HEK293T (cell line): ENCODE data around the gene GMIP.
"Not testable (repeated sequence)": the region's sequence is repeated elsewhere in the genome, so short reads cannot be mapped to it uniquely, and the experiment has no call there.

ENCODE experiments used
- CTCF ChIA-PET: fragments of 350-600 bp; formaldehyde crosslinking; extraction: SDS; loops from one replicate; lab custom pipeline; 2021; ENCODE audit warnings: antibody characterized with exemption, inconsistent platforms; lab: Yijun Ruan, JAX
- POLR2A ChIA-PET: fragments of 350-600 bp; formaldehyde crosslinking; extraction: SDS; loops from one replicate; lab custom pipeline; 2020; ENCODE audit warnings: antibody characterized with exemption, inconsistent platforms; lab: Yijun Ruan, JAX
- DNase-seq: peaks from one replicate; pipeline ENCODE4 v3.0.0; 2012; ENCODE audit warnings: mixed read lengths; ENCODE audit errors: extremely low spot score
- ARNT ChIP-seq: fragments of 450-650 bp; IDR thresholded peaks from 2 replicates; pipeline ENCODE4 v1.6.1; 2017; ENCODE audit warnings: mild to moderate bottlenecking
- BHLHE40 ChIP-seq: fragments of 450-650 bp; IDR thresholded peaks from 2 replicates; pipeline ENCODE4 v1.6.1; 2016; ENCODE audit warnings: mild to moderate bottlenecking, moderate library complexity, borderline replicate concordance
- CTBP1 ChIP-seq: fragments of 450-650 bp; IDR thresholded peaks from 2 replicates; pipeline ENCODE4 v1.6.1; 2016; ENCODE audit warnings: borderline replicate concordance
- ELF4 ChIP-seq: fragments of 450-650 bp; IDR thresholded peaks from 2 replicates; pipeline ENCODE4 v1.6.1; 2017; ENCODE audit warnings: antibody characterized with exemption
- FOXA1 ChIP-seq: fragments of 450-650 bp; IDR thresholded peaks from 2 replicates; pipeline ENCODE4 v1.6.1; 2016; ENCODE audit warnings: mild to moderate bottlenecking
- FOXK2 ChIP-seq: fragments of 450-650 bp; IDR thresholded peaks from 2 replicates; pipeline ENCODE4 v1.6.1; 2016; ENCODE audit warnings: mild to moderate bottlenecking
- FOXM1 ChIP-seq: fragments of 450-650 bp; IDR thresholded peaks from 2 replicates; pipeline ENCODE4 v1.6.1; 2017; ENCODE audit warnings: mild to moderate bottlenecking, borderline replicate concordance
- HDGF ChIP-seq: fragments of 450-650 bp; IDR thresholded peaks from 2 replicates; pipeline ENCODE4 v1.6.1; 2017; ENCODE audit warnings: antibody characterized with exemption, borderline replicate concordance
- L3MBTL2 ChIP-seq: fragments of 450-650 bp; conservative IDR thresholded peaks from 2 replicates; pipeline ENCODE4 v1.6.1; 2016; ENCODE audit warnings: mild to moderate bottlenecking
- LEF1 ChIP-seq: fragments of 450-650 bp; IDR thresholded peaks from 2 replicates; pipeline ENCODE4 v1.6.1; 2017; ENCODE audit warnings: mild to moderate bottlenecking, borderline replicate concordance
- NFRKB ChIP-seq: fragments of 450-650 bp; IDR thresholded peaks from 2 replicates; pipeline ENCODE4 v1.6.1; 2016; ENCODE audit warnings: mild to moderate bottlenecking, moderate library complexity
- PKNOX1 ChIP-seq: fragments of 450-650 bp; IDR thresholded peaks from 2 replicates; pipeline ENCODE4 v1.6.1; 2016
- SP1 ChIP-seq: fragments of 450-650 bp; IDR thresholded peaks from 2 replicates; pipeline ENCODE4 v1.6.1; 2017
- SUZ12 ChIP-seq: fragments of 450-650 bp; IDR thresholded peaks from 2 replicates; pipeline ENCODE4 v1.6.1; 2016; ENCODE audit warnings: mild to moderate bottlenecking
- TARDBP ChIP-seq: fragments of 450-650 bp; IDR thresholded peaks from 2 replicates; pipeline ENCODE4 v1.6.1; 2016
- ZNF384 ChIP-seq: fragments of 450-650 bp; IDR thresholded peaks from 2 replicates; pipeline ENCODE4 v1.6.1; 2016

Gene GMIP

GRCh38 chr19:19619181-19619848, 24.1 kb downstream of the GMIP start:
- no peak for DNase-seq
- ChIA-PET POLR2A (no interaction called here), CTCF (interaction anchor here (0.7 kb wide), 1 partner anchor 43 kb away, joined by 5 read pairs; no protein-coding TSS in a partner anchor)
- no peak for TF ChIP-seq FOXM1
- TF ChIP-seq PKNOX1: no peak
- TF ChIP-seq BHLHE40: no peak
- TF ChIP-seq LEF1: no peak
- no peak for TF ChIP-seq FOXA1
- no peak for TF ChIP-seq HDGF
- no peak for TF ChIP-seq ELF4
- no peak for TF ChIP-seq L3MBTL2
- no peak for TF ChIP-seq SP1
- no peak for TF ChIP-seq NFRKB
- no peak for TF ChIP-seq SUZ12
- TF ChIP-seq ZNF384: no peak
- TF ChIP-seq CTBP1: no peak
- TF ChIP-seq ARNT: no peak
- TF ChIP-seq FOXK2: no peak
- TF ChIP-seq TARDBP: no peak

- POLR2A ChIA-PET: interaction anchor here (1.7 kb wide), 1 partner anchor 44 kb away, joined by 3 read pairs; no protein-coding TSS in a partner anchor
- CTCF ChIA-PET: no interaction called here
These were observed 25.0 kb downstream of the GMIP start, which contains the start of gene PBX4 for GRCh38 chr19:19618219-19619051. Gene PBX4 (minus strand): TSS chr19:19618687. CDS start chr19:19618629, 58 bp downstream.

GRCh38 chr19:19615086-19615485, 28.4 kb downstream of the GMIP start:
- CTCF ChIA-PET: no interaction called here

More at GRCh38 chr19:19618219-19619051, 25.0 kb downstream of the GMIP start, which contains the start of gene PBX4:
- DNase-seq: peak; percentile 98
- TF ChIP-seq L3MBTL2: peak; percentile 68
- no peak for TF ChIP-seq FOXM1

GRCh38 chr19:19613506-19613905, 30.0 kb downstream of the GMIP start:
- ChIA-PET POLR2A (no interaction called here), CTCF (no interaction called here)
- TF ChIP-seq CTBP1 (no peak), ELF4 (no peak), HDGF (no peak), ZNF384 (no peak), NFRKB (no peak), PKNOX1 (no peak), BHLHE40 (no peak), FOXK2 (no peak), LEF1 (no peak), FOXM1 (no peak), ARNT (no peak), SUZ12 (no peak), FOXA1 (no peak), L3MBTL2 (no peak), TARDBP (no peak), SP1 (no peak)
- no peak for DNase-seq

More at GRCh38 chr19:19615086-19615485, 28.4 kb downstream of the GMIP start:
- POLR2A ChIA-PET: no interaction called here
- DNase-seq: no peak
- no peak for TF ChIP-seq ELF4
- TF ChIP-seq PKNOX1: no peak
- no peak for TF ChIP-seq HDGF
- no peak for TF ChIP-seq NFRKB
- no peak for TF ChIP-seq TARDBP
- TF ChIP-seq L3MBTL2: no peak
- TF ChIP-seq ARNT: no peak
- TF ChIP-seq SUZ12: no peak
- no peak for TF ChIP-seq FOXA1
- TF ChIP-seq SP1: no peak
- no peak for TF ChIP-seq FOXK2
- no peak for TF ChIP-seq CTBP1
- TF ChIP-seq FOXM1: no peak
- TF ChIP-seq BHLHE40: no peak
- TF ChIP-seq ZNF384: no peak
- no peak for TF ChIP-seq LEF1

- no peak for TF ChIP-seq BHLHE40
- TF ChIP-seq SP1: no peak
- TF ChIP-seq ARNT: no peak
- no peak for TF ChIP-seq ZNF384
- TF ChIP-seq FOXA1: no peak
- no peak for TF ChIP-seq NFRKB
- TF ChIP-seq HDGF: no peak
- TF ChIP-seq LEF1: no peak
- no peak for TF ChIP-seq SUZ12
- TF ChIP-seq ELF4: no peak
- no peak for TF ChIP-seq FOXK2
- TF ChIP-seq TARDBP: no peak
- no peak for TF ChIP-seq PKNOX1
- POLR2A ChIA-PET: no interaction called here
- no peak for DNase-seq
- CTCF ChIA-PET: interaction anchor here (0.6 kb wide), 1 partner anchor 49 kb away, joined by 3 read pairs; no protein-coding TSS in a partner anchor
These were observed 32.9 kb downstream of the GMIP start for GRCh38 chr19:19610376-19611202.

GRCh38 chr19:19606686-19607085, 36.8 kb downstream of the GMIP start:
- CTCF ChIA-PET, DNase-seq, POLR2A ChIA-PET: not testable (repeated sequence)
